Kidney (tissue), 22 donors: ENCODE data around the gene KCNJ14. TPM values are rescaled to one million over a fixed set of nuclear protein-coding genes. Genes with fewer than 3 reads are reported as not detected.

Source experiments
- DNase-seq, 5 donors: peaks; one replicate each; pipeline ENCODE4 v3.0.0-alpha.2; 2013 to 2020
- FAIRE-seq: peaks from 2 replicates; lab custom pipeline; 2012; peaks lifted over from hg19 to GRCh38; lab: Jason Lieb, UNC
- H3K27ac ChIP-seq, 2 donors: one replicate each; pipeline ENCODE4 v1.7.0; 2013; ENCODE audit warnings: low read depth in 2 of 2, low read length in 2 of 2, inconsistent platforms in 1 of 2
- H3K27me3 ChIP-seq: one replicate; pipeline ENCODE4 v1.7.1; 2013; ENCODE audit warnings: low read length, inconsistent platforms; ENCODE audit not compliant: control insufficient read depth, insufficient read depth
- H3K36me3 ChIP-seq, 3 donors: one replicate each; pipeline versions ENCODE4 v1.7.0 to v1.7.1; 2013; ENCODE audit warnings: low read length in 3 of 3, control low read depth in 1 of 3, inconsistent platforms in 1 of 3; ENCODE audit not compliant: insufficient read depth in 3 of 3, control insufficient read depth in 2 of 3
- H3K4me1 ChIP-seq, 3 donors: one replicate each; pipeline versions ENCODE4 v1.7.0 to v1.7.1; 2013; ENCODE audit warnings: low read length in 3 of 3, inconsistent platforms in 1 of 3, low read depth in 1 of 3; ENCODE audit not compliant: control insufficient read depth in 2 of 3, insufficient read depth in 2 of 3
- H3K4me3 ChIP-seq, 3 donors: one replicate each; pipeline versions ENCODE4 v1.7.0 to v1.8.1; 2013; ENCODE audit warnings: low read length in 3 of 3, control low read depth in 1 of 3, inconsistent platforms in 1 of 3
- H3K9ac ChIP-seq, 3 donors: one replicate each; pipeline versions ENCODE4 v1.7.0 to v1.7.1; 2013; ENCODE audit warnings: low read length in 3 of 3, control low read depth in 1 of 3, inconsistent platforms in 1 of 3
- H3K9me3 ChIP-seq, 3 donors: one replicate each; pipeline versions ENCODE4 v1.7.0 to v1.7.1; 2013; ENCODE audit warnings: low read length in 3 of 3, control low read depth in 1 of 3, inconsistent platforms in 1 of 3; ENCODE audit not compliant: control insufficient read depth in 2 of 3, insufficient read depth in 1 of 3
- CTCF ChIP-seq: IDR thresholded peaks from 3 replicates; pipeline ENCODE4 v1.5.1; 2012; ENCODE audit warnings: mild to moderate bottlenecking, moderate library complexity, borderline replicate concordance; ENCODE audit not compliant: insufficient read depth; ENCODE audit errors: extremely low read depth
- intact Hi-C: fragments of 100-400 bp; cut with DNase I; formaldehyde crosslinking; loops from one replicate; pipeline ENCODE4 v1.11.1; 2022
- long read RNA-seq, 10 donors: library from polyadenylated mRNA in 1 of 10; unstranded in 1 of 10; transcript quantifications; one replicate each; pipeline ENCODE4 v2.0.0 and lab custom pipeline, GENCODE V29; 2021 to 2026
- polyA plus RNA-seq: library from polyadenylated mRNA; stranded (reverse); fragments of 350-450 nt; fragmentation: Illumina TruSeq; extraction: RNeasy Lipid Tissue Mini Kit (QIAGEN cat#74804); gene quantifications from one replicate; pipeline ENCODE4 v1.2.3, GENCODE V29; 2014; ENCODE audit warnings: low read depth, low replicate concordance; ENCODE audit not compliant: insufficient read depth
- total RNA-seq: library from RNA; stranded (reverse); fragmentation: NEBNext Ultra II Directional; extraction: Animal tissue kit (Norgen Biotek cat#: 25700); gene quantifications from one replicate; pipeline ENCODE4 v1.2.1, GENCODE V29; 2021
- donor health status: control.
- donor health status: control.
- donor health status: control.
- donor health status: control.
- donor health status: control.
- donor health status: DM: yes; HTN: yes; CAD: no.
- donor health status: Normal renal cell carcinoma (clear cell type).

Gene KCNJ14
- total RNA-seq (1.0 TPM), polyA plus RNA-seq (0.28 TPM)
- long read RNA-seq, donor 1 = 0 reads
- long read RNA-seq, donor 2 = 0 reads
- long read RNA-seq, donor 3 = 0 reads
- long read RNA-seq, donor 4 = 0 reads
- long read RNA-seq, donor 5 = 0 reads
- long read RNA-seq, donor 6 = 0 reads
- long read RNA-seq, donor 7, partial matches to known transcripts = 0 of 1 reads
- long read RNA-seq, donor 7, other reads (novel, unspliced or antisense) = 1 of 1 reads
- long read RNA-seq, donor 8 = 0 reads
- long read RNA-seq, donor 9 = 0 reads
- long read RNA-seq, donor 10 = 0 reads

GRCh38 chr19:48455171-48455907 lies at the start of gene KCNJ14:
TSS of gene KCNJ14 (plus strand) at chr19:48455574. CDS start at chr19:48461725, 6,151 bp downstream.
- Histone ChIP-seq H3K36me3 (peaks cover 0 to 12% (median 10%) of the 10 kb centered on the region in 3 donors), H3K9me3 (no peaks in the 10 kb centered on the region), H3K4me1 (no peaks in the 10 kb centered on the region), H3K9ac (no peak within 1 kb of the TSS), H3K27me3 (no peaks in the 10 kb centered on the region), H3K27ac (no peak within 1 kb of the TSS), H3K4me3 (no peak within 1 kb of the TSS)
- FAIRE-seq (no peak), DNase-seq (no peak)
- TF ChIP-seq CTCF = no peak
- intact Hi-C loops = no loop called here

- Histone ChIP-seq H3K9ac (no peak overlapping the region), H3K4me3 (no peak overlapping the region), H3K9me3 (peaks cover 0 to 4% (median 0%) of the 10 kb centered on the region in 3 donors), H3K27ac (no peak overlapping the region), H3K27me3 (no peaks in the 10 kb centered on the region), H3K4me1 (no peaks in the 10 kb centered on the region), H3K36me3 (no peaks in the 10 kb centered on the region)
- DNase-seq (peak in 1 of 5 donors; percentile 10), FAIRE-seq (no peak)
- intact Hi-C loops = no loop called here
- no peak for TF ChIP-seq CTCF
Observed at GRCh38 chr19:48405850-48406249, 49.5 kb upstream of the KCNJ14 start.

- no peak overlapping the region for H3K27ac ChIP-seq
- peak in 3 of 5 donors; percentile 21 to 80 (median 62) for DNase-seq
- no peak for FAIRE-seq
- H3K36me3 ChIP-seq = no peaks in the 10 kb centered on the region
- H3K4me1 ChIP-seq = peaks cover 0 to 2% (median 0%) of the 10 kb centered on the region in 3 donors
- H3K9ac ChIP-seq = no peak overlapping the region
- H3K4me3 ChIP-seq = peak overlapping the region in 1 of 3 donors; percentile 35
- TF ChIP-seq CTCF = no peak
- H3K27me3 ChIP-seq = no peaks in the 10 kb centered on the region
- H3K9me3 ChIP-seq = no peaks in the 10 kb centered on the region
- intact Hi-C loops = no loop called here
Observed at GRCh38 chr19:48413879-48414587, 41.3 kb upstream of the KCNJ14 start.
